GM04503 (cell line): ENCODE measurements around the gene ADGRD2.

ENCODE experiments used
- DNase-seq: peaks from one replicate; pipeline ENCODE4 v3.0.0-alpha.2; 2012; ENCODE audit warnings: low read depth

Gene ADGRD2

DNA sequence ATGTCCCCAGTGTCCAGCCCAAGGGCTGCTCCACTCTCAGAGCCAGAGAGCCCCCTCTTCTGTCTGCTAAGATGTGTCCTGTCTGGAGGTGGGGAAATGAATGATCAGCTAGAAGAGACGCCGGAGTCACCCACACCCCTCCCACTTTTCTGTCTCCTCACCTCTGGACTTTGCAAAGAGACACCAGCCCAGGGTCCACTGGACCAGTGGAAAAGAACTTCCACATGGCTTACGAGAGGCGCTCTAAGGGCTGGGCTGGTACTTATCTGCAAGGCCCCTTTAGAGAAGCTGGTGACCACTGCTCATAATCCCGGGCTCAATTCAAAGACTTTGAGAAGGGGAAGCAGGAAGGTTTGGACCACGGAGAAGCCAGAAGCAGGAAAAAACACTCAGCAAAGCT, 47.8 kb downstream of the ADGRD2 start:
- no peak for DNase-seq

DNA sequence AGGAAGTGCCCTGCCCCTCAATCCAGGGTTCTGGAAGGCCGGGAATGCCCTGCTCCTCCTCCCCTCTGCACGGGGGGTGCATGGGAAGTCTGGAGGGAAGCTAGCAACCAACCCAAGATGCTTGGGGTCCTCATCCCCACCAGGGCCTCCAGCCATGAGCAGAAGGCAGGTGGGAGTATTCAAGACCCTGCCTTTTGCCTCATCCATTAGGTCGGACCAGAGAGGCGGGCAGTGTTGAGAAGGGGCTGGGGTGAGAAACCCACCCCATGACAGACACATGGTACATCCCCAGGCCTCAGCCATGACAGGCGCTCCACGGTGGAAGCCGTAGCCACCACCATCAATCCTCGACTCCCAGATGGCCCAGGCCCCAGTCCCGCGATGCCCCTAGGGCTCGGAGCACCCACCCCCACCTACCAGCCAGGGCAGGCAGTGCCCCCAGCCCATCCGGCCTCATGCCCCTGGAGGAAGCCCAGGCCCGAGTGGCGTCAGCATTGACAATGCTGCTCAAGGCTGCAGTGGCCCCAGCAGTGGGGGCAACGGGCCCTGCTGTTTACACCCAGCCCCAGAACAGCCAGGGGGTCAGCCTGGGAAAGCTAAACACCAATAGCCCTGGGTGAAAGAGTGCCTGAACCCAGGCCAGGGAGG, 48.4 kb downstream of the ADGRD2 start:
- no peak for DNase-seq

DNA sequence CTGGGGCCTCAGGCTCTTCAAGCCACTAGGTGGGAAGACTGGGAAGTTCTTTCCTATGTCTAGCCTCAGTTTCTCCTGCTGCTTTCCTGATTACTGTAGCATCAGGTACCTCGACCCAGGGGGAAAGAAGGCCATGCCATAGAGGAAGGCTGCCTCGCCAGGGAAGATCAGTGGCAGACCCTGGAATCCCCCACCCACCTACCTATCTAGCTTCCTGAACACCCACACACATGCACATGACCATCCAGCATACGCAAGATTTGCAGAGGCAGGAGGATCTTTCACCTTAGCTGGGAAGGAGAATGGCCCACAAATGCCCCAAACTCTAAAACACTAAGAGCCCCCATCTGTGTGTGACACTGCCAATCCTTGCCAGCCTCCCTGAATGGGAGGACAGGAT, 49.0 kb downstream of the ADGRD2 start:
- no peak for DNase-seq

DNA sequence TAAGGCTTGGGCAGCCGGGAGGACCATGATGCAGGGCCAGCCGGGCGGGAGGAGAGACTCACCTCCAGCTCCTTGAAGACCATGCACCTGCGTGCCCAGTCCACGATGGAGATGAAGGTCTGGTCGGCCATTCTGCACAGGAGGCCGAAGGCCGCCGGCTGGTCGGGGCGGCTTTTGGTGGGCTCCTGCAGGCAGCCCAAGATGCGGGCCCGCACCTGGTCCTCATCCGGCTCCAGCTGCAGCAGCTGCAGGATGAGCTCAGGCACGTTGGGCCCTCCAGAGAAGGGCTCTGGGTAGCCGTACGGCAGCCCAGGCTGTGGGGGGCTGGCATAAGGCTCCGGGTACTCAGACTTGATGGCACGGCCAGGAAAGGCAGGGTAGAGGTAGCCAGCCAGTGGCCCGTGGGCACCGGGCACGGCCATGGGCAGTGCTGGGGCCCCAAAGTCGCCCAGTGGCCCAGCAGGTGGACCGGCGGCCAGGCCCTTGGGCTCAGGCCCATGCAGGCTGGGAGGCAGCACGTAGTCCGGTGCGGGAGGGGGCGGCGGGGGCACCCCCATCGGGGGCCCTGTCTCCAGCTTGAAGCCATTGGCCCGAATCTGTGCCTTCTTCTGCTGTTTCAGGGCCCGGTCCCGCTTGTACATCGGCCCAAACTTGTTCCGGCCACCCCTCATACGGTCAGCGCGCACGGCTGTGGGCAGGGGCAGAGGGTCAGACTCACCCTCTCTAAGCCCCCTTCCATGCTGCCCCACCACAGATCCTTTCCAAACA, 50.0 kb downstream of the ADGRD2 start:
- DNase-seq = no peak

DNA sequence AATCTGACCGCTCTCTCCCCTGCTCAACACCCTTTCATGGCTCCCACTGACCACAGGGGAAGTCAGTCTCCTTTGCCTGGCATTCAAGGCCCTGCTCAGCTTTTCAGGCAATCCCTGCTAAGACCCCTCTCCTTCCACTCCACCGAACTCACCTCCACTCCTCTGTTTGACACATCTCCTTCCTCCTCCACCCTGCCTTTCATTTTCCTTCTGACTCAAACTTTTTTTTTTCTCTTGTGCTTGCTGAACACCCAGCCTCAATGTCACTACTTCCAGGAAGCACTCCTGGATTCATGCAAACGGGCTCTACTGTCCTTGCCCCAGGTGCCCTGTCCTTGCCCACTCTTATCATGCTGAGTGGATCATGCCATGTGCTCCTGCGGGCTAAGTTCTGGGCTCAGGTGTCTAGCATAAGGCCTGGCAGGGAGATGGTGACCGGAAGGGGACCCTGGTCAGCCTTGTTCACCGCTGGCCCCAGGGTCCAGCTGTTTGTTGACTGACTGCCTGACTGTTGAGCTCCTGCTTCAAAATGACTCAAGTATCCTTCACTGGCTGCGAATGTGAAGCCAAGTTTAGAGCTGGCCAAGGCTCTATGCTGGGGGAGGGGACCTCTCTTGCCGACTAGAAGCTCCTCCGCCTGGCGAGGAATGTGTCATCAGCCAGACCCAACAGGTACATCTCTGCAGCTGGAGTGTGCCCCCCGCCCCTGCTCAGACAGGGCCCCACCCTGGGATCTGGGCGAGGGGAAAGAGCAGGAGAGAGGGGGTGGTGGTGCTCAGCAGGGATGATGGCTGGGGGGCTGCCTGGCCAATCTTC, 50.8 kb downstream of the ADGRD2 start:
- no peak for DNase-seq

GRCh38 chr9:124501771-124502320, 51.6 kb downstream of the ADGRD2 start:
- DNase-seq = no peak

GRCh38 chr9:124502711-124503702, 52.8 kb downstream of the ADGRD2 start:
- DNase-seq = no peak

- DNase-seq = no peak
These were observed 53.7 kb downstream of the ADGRD2 start for GRCh38 chr9:124503713-124504529.

- DNase-seq = no peak
These were observed 54.3 kb downstream of the ADGRD2 start for GRCh38 chr9:124504530-124505005.

- no peak for DNase-seq
These were observed 55.0 kb downstream of the ADGRD2 start for GRCh38 chr9:124505006-124505900.

DNA sequence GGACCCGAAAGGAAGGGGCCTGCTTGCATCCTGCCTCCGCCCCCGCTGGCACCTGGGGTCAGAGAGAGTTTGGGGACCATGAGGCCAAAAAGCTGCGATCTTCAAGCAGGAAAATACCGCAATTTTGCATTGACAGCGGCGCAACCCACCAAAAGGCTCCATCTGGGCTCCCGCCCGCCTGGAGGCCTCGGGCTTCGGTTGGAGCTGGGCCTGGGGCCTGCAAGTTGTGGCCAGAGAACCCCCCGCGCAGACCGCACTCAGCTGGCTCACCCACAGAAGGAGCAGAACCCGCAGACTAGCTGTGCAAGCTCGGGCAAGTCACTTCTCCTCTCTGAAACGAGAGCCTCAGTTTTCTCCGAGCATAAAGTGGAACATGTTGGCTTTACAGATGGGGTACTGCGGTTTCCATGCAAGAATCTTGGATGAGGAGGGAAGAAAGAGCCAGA, 55.7 kb downstream of the ADGRD2 start:
- DNase-seq = no peak

DNA sequence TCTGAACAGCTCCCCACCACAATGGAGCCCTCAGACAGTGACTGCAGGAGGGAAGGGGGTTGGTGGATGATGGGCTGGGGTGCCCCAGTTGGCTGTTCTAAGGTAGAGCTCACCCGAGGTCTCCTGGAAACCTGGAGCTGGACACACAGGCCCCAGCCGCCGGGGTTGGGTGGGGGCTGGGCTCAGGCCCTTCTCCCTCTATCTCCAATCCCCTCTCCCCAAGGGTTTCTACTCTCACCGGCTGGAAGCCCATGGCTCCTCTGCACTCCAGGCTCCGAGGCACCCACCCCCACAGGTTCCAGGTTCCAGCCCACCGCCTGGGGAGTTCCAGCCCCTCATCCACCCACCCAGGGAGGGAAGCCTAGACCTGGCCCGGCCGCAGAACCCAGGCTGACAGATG, 56.2 kb downstream of the ADGRD2 start:
- no peak for DNase-seq

DNA sequence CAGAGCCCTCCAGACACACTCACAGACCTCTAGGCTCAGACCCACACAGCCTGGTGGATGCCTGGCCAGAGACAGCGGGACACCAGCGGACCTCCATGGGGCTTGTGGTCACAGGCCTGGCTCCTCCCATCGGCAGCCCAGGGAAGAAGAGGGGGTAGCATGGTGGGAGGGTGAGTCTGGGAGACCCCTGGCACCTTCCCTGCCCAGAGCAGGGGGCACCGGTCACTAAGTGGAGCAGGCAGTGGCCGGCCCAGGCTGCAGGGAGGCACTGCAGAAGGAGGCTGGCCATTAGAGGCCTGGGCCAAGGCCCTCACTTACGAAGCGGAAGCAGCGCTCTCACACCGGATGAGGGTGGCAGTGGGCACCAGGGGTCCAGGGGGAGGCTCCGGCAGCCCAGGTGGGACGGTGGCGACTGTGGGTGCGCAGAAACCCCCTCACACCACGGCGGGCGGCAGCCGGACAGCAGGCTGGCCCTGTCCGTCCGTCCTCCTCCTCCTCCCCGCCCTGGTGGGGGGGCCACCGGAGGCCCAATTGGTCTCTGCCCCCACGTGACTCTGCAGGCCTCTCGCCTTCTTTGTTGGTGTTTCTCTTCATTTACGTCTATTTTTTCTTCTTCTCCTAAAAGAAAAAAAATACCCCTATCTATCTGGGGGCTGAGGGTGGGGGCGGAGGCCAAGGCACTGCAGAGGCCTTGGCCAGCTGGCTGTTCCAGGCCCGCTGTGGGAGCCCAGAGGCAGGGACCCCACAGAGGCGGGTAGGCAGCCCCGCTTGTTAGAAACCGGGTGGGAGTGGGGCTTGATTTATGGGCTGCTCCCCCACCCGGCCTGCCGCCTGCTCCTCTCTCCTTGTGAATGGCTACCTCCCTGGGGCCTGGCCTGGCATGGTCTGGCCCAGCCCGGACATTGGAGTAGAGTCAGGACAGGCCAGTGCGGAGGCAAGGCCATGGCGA, 57.0 kb downstream of the ADGRD2 start, which contains the start of gene NR5A1:
Gene NR5A1, minus strand, starts transcription at position 469 of the 949 bp plus-strand sequence. CDS start 4,004 bp downstream, outside the sequence.
- DNase-seq = no peak

GRCh38 chr9:124507880-124508423, 57.7 kb downstream of the ADGRD2 start:
- DNase-seq = no peak

- no peak for DNase-seq
These were observed 60.6 kb downstream of the ADGRD2 start for GRCh38 chr9:124510650-124511425.

GRCh38 chr9:124511426-124511840, 61.2 kb downstream of the ADGRD2 start:
- DNase-seq = no peak
